BJ (cell line): ENCODE data around the gene PIK3C2G. TPM values are rescaled to one million over a fixed set of nuclear protein-coding genes. Genes with fewer than 3 reads are reported as not detected.

Source experiments
- CTCF ChIA-PET: fragments of 350-600 bp; formaldehyde crosslinking; extraction: SDS; loops from one replicate; lab custom pipeline; 2021; ENCODE audit warnings: antibody characterized with exemption, inconsistent platforms; lab: Yijun Ruan, JAX
- POLR2A ChIA-PET: fragments of 300-600 bp; sonication (Branson Sonifier 250); formaldehyde crosslinking; extraction: SDS; loops from one replicate; lab custom pipeline; 2021; ENCODE audit warnings: antibody characterized with exemption; lab: Charles Lee
- DNase-seq: peaks from one replicate; pipeline ENCODE4 v3.0.0-alpha.2; 2011; ENCODE audit warnings: low read depth
- H3K27me3 ChIP-seq: 2 replicates; pipeline ENCODE4 v1.6.0; 2011; ENCODE audit warnings: low read length; ENCODE audit not compliant: control insufficient read depth, insufficient read depth
- H3K36me3 ChIP-seq: 2 replicates; pipeline ENCODE4 v1.5.1; 2011; ENCODE audit warnings: low read length; ENCODE audit not compliant: control insufficient read depth, insufficient read depth
- H3K4me3 ChIP-seq: 2 replicates; pipeline ENCODE4 v1.5.1; 2011; ENCODE audit warnings: low read depth, mild to moderate bottlenecking, control low read depth, low read length
- CTCF ChIP-seq: IDR thresholded peaks from 2 replicates; pipeline ENCODE4 v1.5.1; 2011; ENCODE audit warnings: low read depth, mild to moderate bottlenecking, control low read depth, inconsistent platforms, low read length, moderate library complexity; ENCODE audit not compliant: insufficient read depth
- polyA plus RNA-seq: library from polyadenylated mRNA; depleted of rRNA; stranded (reverse); fragments of >200 nt; gene quantifications from 2 replicates; pipeline ENCODE4 v1.2.3, GENCODE V29; 2011

The PIK3C2G gene
- polyA plus RNA-seq, 1 experiment, result not detected

- POLR2A ChIA-PET, result no interaction called here
- CTCF ChIA-PET, result no interaction called here
- H3K4me3 ChIP-seq, result no peak overlapping the region
- no peak for DNase-seq
- no peaks in the 10 kb centered on the region for H3K36me3 ChIP-seq
- no peaks in the 10 kb centered on the region for H3K27me3 ChIP-seq
- no peak for TF ChIP-seq CTCF
Measured at GRCh38 chr12:18391151-18391550, 129.8 kb downstream of the PIK3C2G start.

- no peak for TF ChIP-seq CTCF
- ChIA-PET CTCF (no interaction called here), POLR2A (no interaction called here)
- Histone ChIP-seq H3K36me3 (no peaks in the 10 kb centered on the region), H3K27me3 (no peaks in the 10 kb centered on the region), H3K4me3 (no peak overlapping the region)
- no peak for DNase-seq
Measured at GRCh38 chr12:18394742-18395141, 133.4 kb downstream of the PIK3C2G start.

DNA sequence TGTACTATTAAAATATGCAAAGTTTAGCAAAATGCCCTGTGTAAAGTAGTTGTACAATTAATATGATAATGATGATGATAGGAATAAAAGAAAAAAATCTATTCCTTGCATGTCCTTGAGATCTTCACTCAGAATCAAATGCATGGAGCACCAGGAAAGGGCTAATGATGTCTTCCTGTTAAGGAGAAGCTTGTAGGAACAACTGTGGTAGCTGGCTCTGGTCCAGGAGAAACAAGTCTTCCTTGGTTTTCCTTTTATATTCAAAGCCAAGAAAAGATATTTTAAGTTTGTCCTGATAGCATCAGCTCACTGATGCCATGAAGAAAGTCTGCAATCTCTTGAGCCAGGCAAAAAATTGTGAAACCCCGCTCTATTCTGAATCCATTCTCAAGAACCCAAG lies 138.9 kb downstream of the PIK3C2G start:
- no peak for TF ChIP-seq CTCF
- H3K4me3 ChIP-seq, result no peak overlapping the region
- H3K27me3 ChIP-seq, result no peaks in the 10 kb centered on the region
- H3K36me3 ChIP-seq, result no peaks in the 10 kb centered on the region
- CTCF ChIA-PET, result interaction anchor here (1.2 to 1.5 kb wide), 3 partner anchors 10 to 68 kb away, joined by 3 read pairs; no protein-coding TSS in a partner anchor
- POLR2A ChIA-PET, result no interaction called here
- DNase-seq, result no peak

DNA sequence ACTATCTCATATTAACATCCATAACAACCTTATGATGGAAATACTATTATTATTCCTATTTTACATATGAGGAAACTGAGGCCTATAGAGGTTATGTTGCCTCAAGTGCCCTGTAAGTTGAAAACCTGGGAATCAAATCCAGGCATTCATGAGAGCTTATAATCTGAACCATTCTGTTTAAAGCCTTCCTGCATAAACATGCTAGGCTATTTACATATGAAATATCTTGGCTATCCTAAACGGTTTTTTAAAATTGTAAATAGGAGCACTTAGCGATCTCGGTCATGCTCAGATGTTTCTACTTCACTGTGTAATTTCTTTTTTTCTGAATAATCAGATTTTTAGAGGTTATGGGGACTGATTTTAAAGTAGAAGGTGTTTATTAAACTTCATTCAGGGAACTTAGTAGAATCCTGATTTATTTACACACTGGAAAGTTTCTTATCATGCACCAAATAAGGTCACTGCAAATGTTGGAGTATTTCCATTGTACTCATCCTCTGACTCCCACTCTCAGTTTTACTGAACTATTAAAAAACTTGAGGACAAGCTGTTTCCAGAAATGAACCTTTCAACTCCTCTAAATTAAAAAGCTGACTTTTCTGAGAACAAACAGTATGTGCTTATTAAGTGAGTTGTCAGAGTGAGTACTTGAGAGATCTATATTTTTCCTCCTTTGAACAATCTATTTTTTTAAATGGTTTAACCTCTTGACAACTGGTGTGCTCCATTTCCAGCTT lies 141.7 kb downstream of the PIK3C2G start:
- Histone ChIP-seq H3K27me3 (no peaks in the 10 kb centered on the region), H3K4me3 (no peak overlapping the region), H3K36me3 (no peaks in the 10 kb centered on the region)
- POLR2A ChIA-PET, result no interaction called here
- DNase-seq, result no peak
- CTCF ChIA-PET, result no interaction called here
- no peak for TF ChIP-seq CTCF

DNA sequence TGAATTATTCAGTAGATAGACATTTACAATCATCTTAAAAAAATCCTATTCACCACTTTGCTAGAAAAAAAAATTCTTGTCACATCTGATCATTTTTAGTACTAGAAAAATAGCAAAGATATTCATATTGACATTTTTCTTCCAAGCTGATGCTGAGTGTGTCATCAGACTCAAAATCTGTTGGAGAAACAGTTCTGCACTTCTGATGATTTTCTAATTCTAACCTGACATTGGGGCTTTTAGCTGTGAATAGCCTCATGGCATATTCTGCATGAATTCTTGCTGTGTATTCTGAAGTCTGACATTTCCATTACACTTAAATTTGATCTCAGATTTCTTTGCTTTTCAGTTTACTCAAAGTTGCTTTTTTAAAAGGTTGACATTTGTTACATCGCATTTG lies 150.1 kb downstream of the PIK3C2G start:
- H3K27me3 ChIP-seq, result no peaks in the 10 kb centered on the region
- CTCF ChIA-PET, result no interaction called here
- H3K36me3 ChIP-seq, result no peaks in the 10 kb centered on the region
- no peak for TF ChIP-seq CTCF
- POLR2A ChIA-PET, result no interaction called here
- DNase-seq, result no peak
- no peak overlapping the region for H3K4me3 ChIP-seq
